ENCODE measurements around the gene LVRN. TPM values are rescaled to one million over a fixed set of nuclear protein-coding genes. Genes with fewer than 3 reads are reported as not detected.
"Not testable (repeated sequence)": the region's sequence is repeated elsewhere in the genome, so short reads cannot be mapped to it uniquely, and the experiment has no call there.

LVRN gene
- 0.02 TPM for total RNA-seq (2013)
- polyA plus RNA-seq (not detected), polyA minus RNA-seq (not detected in 2 replicates), total RNA-seq (0 to 2.4 (median 0.12) reads per million in 11 experiments)

- peaks cover 13% of the 10 kb centered on the region for H3K4me1 Mint-ChIP-seq
- peaks cover 0 to 15% (median 3%) of the 10 kb centered on the region in 7 donors for H3K9me3 Mint-ChIP-seq
- peaks cover 0 to 2% of the 10 kb centered on the region in 2 donors for H3K36me3 Mint-ChIP-seq
- H3K9ac ChIP-seq (ENCODE audit: insufficient read depth, low read length, poor library complexity, severe bottlenecking), result no peak within 1 kb of the TSS
- peak within 1 kb of the TSS; percentile 52 for H3K4me2 ChIP-seq (replicated peaks; ENCODE audit: extremely low read depth, low read length, poor library complexity, severe bottlenecking)
- no peak for DNase-seq
- peaks cover 0 to 29% of the 10 kb centered on the region in 2 donors for H3K9me3 ChIP-seq (replicated peaks in 1 of 2; ENCODE audit: control insufficient read depth in 1 of 2, insufficient read depth in 1 of 2, low read length in 2 of 2)
- peaks cover 6 to 9% of the 10 kb centered on the region in 2 donors for H3K4me1 ChIP-seq (ENCODE audit: control insufficient read depth in 1 of 2, insufficient read depth in 2 of 2, low read length in 2 of 2)
- H3K27ac Mint-ChIP-seq, result no peak within 1 kb of the TSS
- peak within 1 kb of the TSS; percentile 44 to 76 for H3K4me3 Mint-ChIP-seq
- H3K27me3 Mint-ChIP-seq (ENCODE audit: low read depth in 3 of 3), result peaks cover 68 to 80% (median 74%) of the 10 kb centered on the region in 3 donors
- no peak for TF ChIP-seq CTCF (IDR thresholded peaks at IDR 0.05)
- 9% methylated on average over 15 of the region's 18 CpGs for WGBS (ENCODE audit: insufficient coverage)
- peak within 1 kb of the TSS in 1 of 3 experiments; percentile 40 for H3K4me3 ChIP-seq (replicated peaks in 1 of 3; ENCODE audit: low read depth in 2 of 3, low read length in 3 of 3)
- peaks cover 57 to 83% of the 10 kb centered on the region in 2 donors for H3K27me3 ChIP-seq (ENCODE audit: control insufficient read depth in 2 of 2, insufficient read depth in 2 of 2, low read length in 2 of 2)
- H3K79me2 ChIP-seq (ENCODE audit: insufficient read depth, low read length), result no peaks in the 10 kb centered on the region
- no peaks in the 10 kb centered on the region for H3K36me3 ChIP-seq (replicated peaks in 1 of 2; ENCODE audit: control insufficient read depth in 1 of 2, insufficient read depth in 2 of 2, low read length in 2 of 2)
- H2AFZ ChIP-seq (ENCODE audit: insufficient read depth, low read depth, low read length, poor library complexity, severe bottlenecking), result no peak within 1 kb of the TSS
- H4K20me1 ChIP-seq (ENCODE audit: insufficient read depth, low read length), result no peaks in the 10 kb centered on the region
- intact Hi-C loops (cut with micrococcal nuclease), result no loop called here
- H3K27ac ChIP-seq (ENCODE audit: low read depth in 1 of 2, low read length in 2 of 2), result no peak within 1 kb of the TSS
Observed at GRCh38 chr5:115962239-115962564, at the start of gene LVRN. Gene LVRN, plus strand, starts transcription at chr5:115962475. Its CDS starts 143 bp downstream, at chr5:115962618.

- H3K4me2 ChIP-seq (replicated peaks; ENCODE audit: extremely low read depth, low read length, poor library complexity, severe bottlenecking); H3K4me1 ChIP-seq (ENCODE audit: control insufficient read depth in 1 of 2, insufficient read depth in 2 of 2, low read length in 2 of 2); H3K79me2 ChIP-seq (ENCODE audit: insufficient read depth, low read length); H3K27ac Mint-ChIP-seq; H3K4me1 Mint-ChIP-seq; H3K4me3 ChIP-seq (replicated peaks in 1 of 3; ENCODE audit: low read depth in 2 of 3, low read length in 3 of 3); H3K9me3 ChIP-seq (replicated peaks in 1 of 2; ENCODE audit: control insufficient read depth in 1 of 2, insufficient read depth in 1 of 2, low read length in 2 of 2); H3K27me3 ChIP-seq (ENCODE audit: control insufficient read depth in 2 of 2, insufficient read depth in 2 of 2, low read length in 2 of 2); H3K9me3 Mint-ChIP-seq; H3K27me3 Mint-ChIP-seq (ENCODE audit: low read depth in 3 of 3); H3K4me3 Mint-ChIP-seq; intact Hi-C loops (cut with micrococcal nuclease); H3K9ac ChIP-seq (ENCODE audit: insufficient read depth, low read length, poor library complexity, severe bottlenecking); H3K27ac ChIP-seq (ENCODE audit: low read depth in 1 of 2, low read length in 2 of 2); DNase-seq; H4K20me1 ChIP-seq (ENCODE audit: insufficient read depth, low read length); H2AFZ ChIP-seq (ENCODE audit: insufficient read depth, low read depth, low read length, poor library complexity, severe bottlenecking): not testable (repeated sequence)
- H3K36me3 Mint-ChIP-seq, result peaks cover 17 to 18% of the 10 kb centered on the region in 2 donors
- no CpG with 5 or more reads among the region's 5 CpGs for WGBS (ENCODE audit: insufficient coverage)
- H3K36me3 ChIP-seq (replicated peaks in 1 of 2; ENCODE audit: control insufficient read depth in 1 of 2, insufficient read depth in 2 of 2, low read length in 2 of 2), result peaks cover 5 to 16% of the 10 kb centered on the region in 2 donors
Observed at GRCh38 chr5:115913623-115914400, 48.5 kb upstream of the LVRN start.
